NCI-H345 treated with DMSO at 0.1 percent for 48 hours (cell line): ENCODE results near the gene AK2.
"Not testable (repeated sequence)": the region's sequence is repeated elsewhere in the genome, so short reads cannot be mapped to it uniquely, and the experiment has no call there.

Source experiments
- DNase-seq: peaks from one replicate; lab custom pipeline; 2025; ENCODE audit not compliant: unreplicated experiment; lab: John Stamatoyannopoulos, UW

AK2 gene

DNA sequence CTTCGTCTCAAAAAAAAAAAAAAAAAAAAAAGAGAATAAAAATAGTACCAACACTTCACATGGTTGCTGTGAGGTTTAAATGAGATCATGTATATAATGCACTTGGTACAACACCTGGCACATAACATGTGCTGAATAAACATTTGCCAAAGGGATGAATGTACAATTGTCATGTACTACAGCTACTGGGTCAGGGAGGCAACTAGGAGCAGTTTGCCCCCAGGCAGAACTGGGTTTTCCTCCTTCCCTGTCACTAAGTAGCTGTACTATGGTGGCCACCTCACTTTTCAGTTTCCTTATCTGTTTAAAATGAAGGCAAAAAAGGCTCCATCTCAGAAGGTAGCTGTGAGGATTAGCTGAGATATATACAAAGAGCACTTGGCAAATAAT, 11.5 kb downstream of the AK2 start:
- no peak for DNase-seq

DNA sequence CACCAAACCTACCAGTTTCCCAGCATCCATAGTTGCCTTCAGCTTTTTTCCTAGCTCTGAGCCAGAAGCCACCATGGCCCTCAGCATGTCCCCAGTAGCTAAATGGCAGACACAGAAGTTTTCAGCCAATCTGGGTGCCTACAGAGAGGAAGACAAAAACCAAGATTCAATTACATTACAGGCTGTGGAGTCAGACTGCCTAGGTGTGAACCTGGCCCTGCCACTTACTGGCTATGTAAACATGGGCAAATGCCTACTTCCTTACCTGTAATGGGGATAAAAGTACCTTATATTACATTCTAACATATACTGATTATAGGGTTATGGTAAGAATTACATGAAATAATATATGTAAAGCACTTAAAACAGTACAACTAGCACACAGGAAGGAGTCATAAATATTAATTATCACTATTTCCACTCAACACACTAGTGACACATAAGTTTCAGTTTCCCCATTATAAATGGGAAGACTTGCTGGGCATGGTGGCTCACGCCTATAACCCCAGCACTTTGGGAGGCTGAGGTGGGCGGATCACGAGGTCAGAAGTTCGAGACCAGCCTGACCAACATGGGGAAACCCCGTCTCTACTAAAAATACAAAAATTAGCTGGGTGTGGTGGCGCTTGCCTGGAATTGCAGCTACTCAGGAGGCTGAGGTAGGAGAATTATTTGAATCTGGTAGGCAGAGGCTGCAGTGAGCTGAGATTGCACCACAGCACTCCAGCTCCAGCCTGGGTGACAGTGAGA, 12.1 kb downstream of the AK2 start:
- not testable (repeated sequence) for DNase-seq

DNA sequence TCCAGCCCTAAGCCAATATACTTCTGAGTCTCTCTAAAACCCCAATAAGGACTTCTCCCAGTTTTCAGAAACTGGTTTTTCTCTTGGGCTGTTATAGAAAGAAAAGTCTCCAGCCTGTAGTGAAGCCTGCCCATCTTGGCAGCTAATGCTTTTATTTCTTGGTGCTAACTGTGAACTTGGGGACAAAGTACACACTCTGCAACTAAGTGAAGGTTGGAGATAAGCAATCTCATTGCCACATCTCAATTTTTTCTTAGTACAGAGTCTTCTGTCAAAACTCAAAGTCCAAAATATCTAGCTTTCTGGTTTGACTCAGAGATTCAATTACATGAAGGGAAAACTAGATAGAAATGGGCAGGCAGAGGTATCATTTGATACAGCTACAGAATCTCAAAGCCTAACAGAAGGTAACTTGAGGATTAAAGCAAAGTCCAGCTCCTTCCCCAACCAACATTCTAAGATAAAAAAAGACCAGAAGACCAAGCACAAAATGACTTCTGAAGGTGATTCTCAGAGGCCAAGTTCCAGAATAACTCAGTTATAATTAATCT, 14.0 kb downstream of the AK2 start:
- no peak for DNase-seq

DNA sequence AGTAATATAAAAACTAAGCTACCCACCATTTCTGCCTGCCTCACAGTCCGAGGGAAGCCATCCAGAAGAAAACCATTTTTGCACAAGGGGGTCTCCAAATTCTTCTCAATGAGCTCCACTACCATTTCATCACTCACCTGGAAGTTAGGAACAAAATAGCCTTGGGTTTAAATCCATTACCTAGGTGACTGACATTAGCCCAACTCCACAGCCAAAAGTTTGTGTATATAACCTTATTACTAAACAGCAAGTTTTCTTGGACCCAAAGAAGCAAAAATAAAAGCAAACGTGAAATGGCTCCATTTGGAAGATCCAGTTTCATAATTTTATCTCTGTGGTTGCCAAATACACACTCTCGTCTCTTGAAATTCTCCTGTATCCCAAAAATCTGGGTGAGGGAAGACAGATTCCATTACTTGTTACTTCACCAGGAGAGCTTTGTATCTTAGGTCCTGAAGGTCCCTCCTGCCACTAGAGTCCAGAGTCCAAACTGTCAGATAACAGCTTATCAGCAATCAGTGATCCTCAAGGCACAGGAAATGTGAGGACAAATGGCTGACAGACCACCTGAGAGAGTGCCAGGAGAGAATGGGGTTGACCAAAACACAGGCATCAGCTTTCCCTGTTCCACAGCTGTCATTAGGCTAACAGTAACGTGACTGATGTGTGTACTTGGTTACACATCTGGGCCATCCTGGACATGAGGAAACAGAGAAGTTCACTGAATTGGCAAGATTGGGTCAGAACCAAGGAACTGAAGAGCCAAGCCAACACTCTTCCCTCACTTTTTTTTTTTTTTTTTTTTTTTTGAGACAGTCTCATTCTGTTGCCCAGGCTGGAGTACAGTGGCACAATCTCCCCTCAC, 14.9 kb downstream of the AK2 start:
- DNase-seq = no peak

DNA sequence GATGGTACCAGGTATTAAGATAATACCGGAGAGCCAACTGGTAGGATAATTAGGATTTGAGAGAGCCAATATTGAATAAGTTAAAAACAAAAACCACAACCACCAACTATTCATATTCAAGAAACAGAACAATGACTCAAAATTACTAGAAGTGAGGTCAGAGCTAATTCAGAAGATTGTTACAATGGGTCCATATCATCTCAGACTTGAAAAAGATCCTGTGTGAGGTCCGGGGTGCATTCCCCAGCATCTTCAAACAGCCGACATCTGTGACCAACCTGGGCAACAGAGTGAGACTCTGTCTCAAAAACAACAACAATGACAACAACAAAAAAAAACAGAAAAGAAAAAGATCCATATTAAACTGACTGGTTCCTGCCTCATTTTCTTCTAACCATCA, 18.6 kb downstream of the AK2 start:
- no peak for DNase-seq

DNA sequence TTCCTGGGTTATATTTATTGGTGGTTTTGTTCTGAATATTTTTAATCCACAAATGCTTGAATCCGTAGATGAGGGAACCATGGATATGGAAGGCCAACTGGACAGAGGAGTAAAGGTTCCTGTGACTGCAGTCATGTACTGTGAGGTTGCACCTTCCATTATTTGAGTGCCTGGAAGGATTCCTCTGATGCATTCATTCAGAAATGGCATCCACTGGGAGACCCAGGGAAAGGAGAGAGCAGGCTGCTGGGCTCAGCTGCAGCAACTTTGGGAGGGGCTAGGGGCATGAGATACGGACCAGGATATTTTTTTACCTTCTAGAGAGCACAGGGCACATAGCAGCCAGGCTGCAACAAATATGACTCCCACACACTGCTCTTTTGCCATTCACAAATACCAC, 19.5 kb downstream of the AK2 start:
- DNase-seq = no peak

DNA sequence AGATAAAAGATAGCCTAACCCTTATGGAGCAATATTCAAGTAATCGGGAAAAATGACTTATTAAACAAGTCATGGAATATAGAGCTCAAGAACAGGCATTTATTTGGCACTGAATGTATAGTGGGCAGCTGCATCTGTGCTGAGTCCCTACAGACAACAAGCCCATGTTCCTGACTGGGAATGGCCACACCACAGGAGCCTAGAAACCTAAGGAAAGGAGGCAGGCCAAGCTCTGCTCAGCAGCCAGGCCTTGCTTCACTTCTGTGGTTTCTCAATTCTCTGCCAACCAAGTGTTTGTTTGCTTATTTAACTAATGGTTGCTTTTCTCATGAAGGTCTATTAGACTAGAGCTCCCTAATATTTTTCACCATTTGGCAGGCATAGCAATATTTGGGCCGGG, 21.5 kb downstream of the AK2 start:
- no peak for DNase-seq

DNA sequence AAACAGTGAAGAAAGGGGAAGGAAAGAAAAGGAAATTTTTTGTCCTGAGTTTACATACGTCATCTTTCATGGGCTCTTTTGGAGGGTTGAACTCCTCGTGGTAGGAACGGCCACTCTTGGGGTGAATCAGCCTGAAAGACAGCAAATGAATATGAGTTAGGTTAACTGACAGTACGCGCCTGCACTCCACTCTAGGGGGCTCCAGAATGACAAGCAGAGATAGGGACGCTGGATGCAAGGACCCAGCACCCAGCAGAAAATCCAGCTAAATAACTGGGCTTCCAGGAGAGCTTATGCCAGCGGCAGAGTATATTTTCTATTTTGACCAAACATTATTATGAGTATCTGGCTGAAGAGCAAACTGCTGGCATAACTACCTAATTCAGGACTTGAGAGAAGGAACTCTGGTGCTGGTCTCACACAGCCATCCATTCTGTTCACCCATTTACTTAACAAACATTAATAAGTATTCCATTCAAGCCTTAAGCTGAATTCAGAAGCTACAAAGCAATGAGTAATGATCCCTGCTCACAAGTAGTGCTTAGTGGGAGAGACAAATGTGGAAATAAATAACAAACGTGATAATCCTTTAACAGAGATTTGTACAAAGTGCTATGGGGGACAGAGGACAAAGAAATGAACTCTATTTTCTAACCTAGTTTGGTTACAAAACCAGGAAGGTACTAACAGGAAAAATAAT, 22.1 kb downstream of the AK2 start:
- no peak for DNase-seq

DNA sequence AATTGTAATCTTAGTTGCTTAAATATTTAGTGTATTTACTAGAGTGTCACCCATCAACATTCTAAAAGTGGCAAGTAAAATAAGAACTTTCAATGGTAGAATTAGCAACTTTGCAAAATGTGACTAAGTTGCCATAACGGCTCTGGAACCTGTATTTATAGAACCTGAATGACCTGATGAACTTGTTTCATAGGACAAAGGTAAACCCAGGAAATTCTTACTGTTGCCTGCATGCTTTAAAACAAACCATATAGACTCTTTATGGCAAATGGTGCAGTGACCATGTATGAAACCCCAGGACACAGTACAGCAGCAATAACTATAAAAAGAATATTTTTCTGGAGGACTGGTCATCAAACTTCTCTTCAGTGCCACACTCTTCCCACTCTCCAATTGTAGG, 22.9 kb downstream of the AK2 start:
- no peak for DNase-seq

DNA sequence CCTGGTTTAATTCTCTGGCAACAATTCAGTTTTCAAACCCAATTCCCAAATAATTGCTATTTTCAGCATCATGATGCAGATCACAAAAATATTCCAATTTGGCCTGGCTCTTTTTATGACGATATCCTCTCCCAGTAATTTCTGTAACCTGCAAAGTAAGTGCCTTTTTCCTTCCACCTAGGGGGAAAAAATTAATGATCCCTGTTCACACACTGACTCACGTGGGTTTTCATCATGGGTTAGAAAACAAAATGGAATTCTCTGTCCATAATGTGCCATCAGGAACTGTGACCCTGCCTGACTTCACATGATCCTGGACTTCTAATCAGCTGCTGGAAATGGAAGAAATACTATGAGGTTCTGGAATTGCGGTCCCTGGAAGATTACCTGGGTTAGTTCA, 24.5 kb downstream of the AK2 start:
- DNase-seq = no peak

DNA sequence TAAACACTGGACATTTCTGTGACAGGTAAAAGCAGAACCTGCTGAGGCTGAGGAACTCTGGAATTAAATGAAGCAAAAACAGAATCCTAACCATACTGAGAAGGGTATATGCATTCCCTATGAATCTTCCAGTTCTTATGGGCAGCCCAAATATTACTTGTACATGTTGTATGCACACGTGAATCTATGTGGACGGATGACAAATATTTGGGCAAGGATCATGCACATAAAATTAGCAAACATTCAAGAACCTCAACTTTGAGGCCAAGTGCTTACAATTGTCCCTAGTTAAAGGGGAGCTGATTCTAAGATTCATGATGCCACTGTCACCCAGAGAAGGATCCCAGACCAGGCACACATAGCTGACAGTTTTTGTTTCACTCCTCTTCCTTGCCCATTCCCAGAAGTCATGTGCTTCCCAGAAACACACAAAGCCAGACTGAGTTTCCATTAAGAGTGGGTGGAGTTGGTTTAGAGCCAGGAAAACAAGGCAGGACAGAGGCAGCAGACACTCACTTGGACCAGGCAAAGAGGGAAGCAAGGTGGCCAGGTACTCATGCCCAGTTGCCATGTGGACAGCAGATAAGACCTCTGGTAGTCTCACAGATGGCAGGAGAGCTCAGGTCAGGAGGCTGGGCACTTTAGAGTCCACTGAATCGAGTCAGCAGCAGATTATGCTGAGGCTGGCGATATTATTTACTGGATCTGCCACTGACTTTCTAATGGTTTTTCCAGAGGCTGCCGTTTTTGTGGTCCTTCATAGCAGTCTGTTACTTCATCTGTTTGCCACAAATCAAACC, 25.6 kb downstream of the AK2 start:
- DNase-seq = no peak

DNA sequence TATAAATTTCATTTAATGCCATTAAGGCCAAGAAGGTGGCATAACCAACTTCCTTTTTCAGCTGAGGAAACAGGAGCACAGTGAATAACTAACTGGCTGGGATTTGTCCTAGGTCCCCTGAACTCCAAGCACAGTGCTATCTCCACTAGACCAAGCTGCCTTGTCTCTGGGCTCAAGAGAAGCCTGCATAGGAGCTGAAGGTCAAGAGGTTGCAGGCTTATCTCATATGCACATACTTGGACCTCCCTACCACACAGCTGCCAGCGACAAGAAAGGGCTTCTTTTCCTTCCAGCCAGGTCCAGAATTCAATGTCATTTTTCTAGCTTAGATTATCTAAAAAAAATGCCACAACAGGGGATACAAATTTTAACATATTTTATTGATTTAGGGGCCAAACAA, 27.1 kb downstream of the AK2 start:
- no peak for DNase-seq

DNA sequence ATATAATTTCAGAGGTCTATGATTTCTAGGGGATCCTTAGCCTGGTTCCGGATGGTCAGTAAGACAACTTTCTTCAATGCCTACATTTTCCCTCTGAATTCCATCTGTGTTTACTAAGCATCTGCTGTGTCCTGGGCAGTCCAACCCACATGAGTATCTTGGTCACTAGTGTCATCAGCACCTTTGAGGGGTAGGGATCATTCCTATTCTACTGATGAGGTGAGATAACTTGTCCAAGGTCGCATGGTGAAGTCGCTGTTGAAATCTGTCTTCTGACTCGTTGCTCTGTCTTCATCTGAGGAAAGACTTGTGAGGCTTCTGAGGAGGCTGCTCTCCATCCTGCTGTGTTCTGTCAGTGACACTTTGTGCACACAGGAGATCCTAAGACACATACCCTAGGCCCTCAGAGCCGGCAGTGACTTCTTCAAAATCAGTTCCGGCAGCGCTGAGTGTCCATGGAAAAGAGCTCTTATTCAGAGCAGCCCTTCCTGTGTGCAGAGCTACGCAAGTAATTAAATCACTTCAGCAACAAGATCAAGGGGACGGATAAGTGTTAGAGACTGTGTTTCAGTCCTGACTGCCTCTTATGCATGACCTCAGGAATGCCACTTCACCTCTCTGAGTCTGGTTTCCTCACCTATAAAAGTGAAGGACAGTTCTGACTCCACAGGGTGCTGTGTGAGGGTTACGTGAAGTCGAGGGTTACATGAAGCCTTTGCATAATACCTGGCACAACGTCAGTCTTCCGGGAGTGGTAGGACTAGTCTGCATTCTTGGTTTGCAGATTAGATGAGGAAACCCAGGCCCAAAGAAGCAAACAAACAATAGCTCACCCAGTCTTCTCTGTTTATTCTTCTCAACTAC, 28.4 kb downstream of the AK2 start:
- no peak for DNase-seq

DNA sequence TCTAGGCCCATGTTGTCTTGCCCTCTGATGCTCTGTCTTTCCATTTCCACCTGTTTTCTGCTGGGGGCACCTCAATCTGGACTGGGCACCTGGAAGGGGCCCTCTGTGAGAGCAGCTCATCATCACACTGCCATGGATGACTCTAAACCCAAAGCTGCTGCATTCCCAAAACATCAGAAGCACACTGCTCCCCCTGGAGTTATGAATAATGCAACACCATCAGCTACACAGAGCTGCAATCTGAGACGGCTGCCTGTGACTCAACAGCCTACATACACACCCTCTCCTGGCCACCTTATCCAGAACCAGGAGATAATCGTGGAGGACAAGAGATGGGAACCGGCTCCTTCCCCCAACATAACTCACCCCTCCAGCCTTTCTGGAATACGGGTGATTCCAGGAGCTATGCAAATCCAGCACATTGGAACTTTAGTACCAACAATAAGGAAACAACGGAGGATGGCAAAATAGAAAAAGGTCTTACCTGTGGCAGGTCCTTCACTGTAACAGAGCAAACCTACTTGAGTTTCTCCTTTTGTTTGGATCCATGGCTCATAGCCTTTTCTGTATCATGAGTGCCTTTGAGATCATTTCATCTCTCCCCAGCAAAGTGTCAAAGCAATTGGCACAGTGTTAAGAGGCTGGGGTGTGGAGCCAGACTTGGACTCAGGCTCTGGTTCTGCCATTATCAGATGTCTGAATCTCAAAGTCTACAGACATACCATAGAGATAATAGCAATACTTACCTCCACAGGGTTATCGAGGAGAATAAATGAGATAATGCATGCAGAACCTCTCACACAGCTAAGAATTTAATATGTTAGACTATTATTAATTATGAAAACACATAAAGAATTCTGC, 29.3 kb downstream of the AK2 start:
- peak; percentile 89 for DNase-seq

DNA sequence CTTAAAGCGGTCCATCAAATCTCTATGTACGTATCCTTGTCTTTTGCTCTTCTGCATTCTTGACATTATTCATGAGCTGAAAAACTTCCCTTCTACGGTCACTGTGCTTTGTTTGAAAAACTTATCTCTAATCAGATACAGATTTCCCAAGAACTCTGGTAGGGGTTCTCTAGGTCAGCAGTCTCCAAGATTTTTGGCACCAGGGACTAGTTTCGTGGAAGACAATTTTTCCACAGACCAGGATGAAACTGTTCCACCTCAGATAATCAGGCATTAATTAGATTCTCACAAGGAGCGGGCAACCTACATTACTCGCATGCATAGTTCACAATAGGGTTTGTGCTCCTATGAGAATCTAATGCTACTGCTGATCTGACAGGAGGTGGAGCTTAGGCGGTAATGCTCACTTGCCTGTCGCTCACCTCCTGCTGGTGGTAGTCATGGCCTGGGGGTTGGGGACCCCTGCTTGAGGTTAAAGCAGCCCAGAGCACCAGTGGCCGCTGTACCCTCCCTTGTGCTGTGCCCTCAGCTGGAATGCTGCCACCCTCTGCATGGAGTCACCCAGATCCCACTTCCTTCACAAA, 30.8 kb downstream of the AK2 start:
- no peak for DNase-seq

DNA sequence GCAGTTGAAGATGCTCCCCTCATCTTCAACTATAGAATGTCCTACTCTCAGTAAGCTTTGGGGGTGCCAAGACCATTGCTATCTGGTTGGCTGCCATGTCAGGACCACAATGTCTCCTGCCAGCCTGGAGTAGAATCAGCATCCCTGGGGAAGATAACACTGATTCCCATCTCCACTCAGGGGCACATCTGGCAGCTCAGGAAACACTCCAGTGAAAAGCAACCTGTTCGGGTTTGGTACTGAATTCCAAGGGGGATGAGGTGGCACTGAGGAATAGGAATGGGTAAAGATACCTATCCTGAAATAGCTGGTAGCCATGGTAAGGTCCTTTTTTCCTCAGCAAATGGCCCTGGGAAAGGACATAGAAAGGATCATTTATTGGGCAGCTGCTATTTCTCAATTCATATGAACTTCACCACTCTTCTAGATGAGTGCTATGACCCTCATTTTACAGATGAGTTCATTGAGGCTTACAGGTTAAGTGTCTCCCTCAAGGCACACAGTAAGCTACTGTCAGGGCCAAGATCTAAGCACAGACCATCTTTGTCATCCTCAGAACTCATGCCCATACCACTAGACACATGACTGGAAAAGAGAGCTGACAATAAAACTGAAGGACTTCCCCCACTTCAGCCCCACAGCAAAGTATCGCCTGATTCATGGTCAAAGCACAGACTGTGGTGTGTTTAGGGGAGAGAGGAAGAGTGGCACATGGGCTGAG, 31.4 kb downstream of the AK2 start:
- DNase-seq = no peak

DNA sequence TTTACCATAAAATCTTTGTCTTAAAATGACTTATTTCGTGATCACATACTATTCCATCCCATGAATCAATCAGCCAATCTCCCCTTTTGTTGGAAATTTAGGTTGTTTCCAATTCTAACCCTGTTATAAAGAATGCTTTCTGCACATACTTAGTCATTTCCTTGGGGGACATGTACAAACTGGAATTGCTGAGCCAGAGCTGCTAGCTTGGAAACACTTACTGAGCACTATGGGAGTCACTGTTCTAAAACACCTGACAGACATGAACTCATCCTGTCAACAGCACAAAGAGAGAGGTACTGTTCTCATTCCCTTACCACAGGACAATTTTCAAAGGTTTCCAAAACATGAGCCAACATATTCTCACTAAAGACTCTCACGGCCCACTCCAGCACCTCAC, 32.1 kb downstream of the AK2 start:
- DNase-seq = no peak

DNA sequence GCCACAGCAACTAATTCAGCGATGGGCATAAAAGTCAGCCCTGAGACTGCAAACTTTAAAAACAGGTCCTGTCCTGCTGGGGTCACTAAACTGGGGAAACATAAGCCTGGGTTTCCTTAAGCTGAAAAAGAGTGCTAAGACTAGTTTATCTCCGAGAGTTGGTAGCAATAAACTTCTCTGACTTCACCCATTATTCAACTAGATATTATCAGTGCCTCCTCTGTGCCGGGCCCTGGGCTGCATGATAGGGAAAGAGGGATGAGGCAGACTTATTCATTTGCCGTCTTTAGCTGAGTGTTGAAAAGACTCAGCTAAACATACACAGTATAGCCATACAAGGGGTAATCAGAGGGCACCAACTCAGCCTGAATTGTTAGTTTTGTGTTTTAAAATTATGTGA, 33.0 kb downstream of the AK2 start:
- DNase-seq = no peak
